ENCODE measurements around the gene CACNA1S. TPM values are rescaled to one million over a fixed set of nuclear protein-coding genes. Genes with fewer than 3 reads are reported as not detected.

CACNA1S gene
- total RNA-seq, 2 experiments from 2014 or later = not detected

GRCh38 chr1:201119206-201120197 is 7.3 kb upstream of the CACNA1S start:
- CTCF ChIA-PET = interaction anchor here (0.8 to 1.9 kb wide), 14 partner anchors 14 to 148 kb away, joined by 3 to 6 read pairs (median 4); partner anchors contain the start of gene TMEM9
- Histone ChIP-seq H3K4me1 (ENCODE audit: insufficient read depth, low read length) (peaks cover 14% of the 10 kb centered on the region), H3K36me3 (ENCODE audit: insufficient read depth, low read length) (no peaks in the 10 kb centered on the region), H3K27ac (ENCODE audit: low read depth in 1 of 2, low read length in 2 of 2) (no peak overlapping the region), H3K27me3 (ENCODE audit: control insufficient read depth in 1 of 2, insufficient read depth in 2 of 2, low read length in 2 of 2) (peaks cover 3 to 7% of the 10 kb centered on the region in 2 experiments), H3K4me3 (ENCODE audit: low read length) (no peak overlapping the region), H3K9me3 (ENCODE audit: control insufficient read depth in 1 of 2, insufficient read depth in 1 of 2, low read length in 2 of 2) (no peaks in the 10 kb centered on the region)
- DNase-seq (peak in 13 of 14 experiments; percentile 22 to 74 (median 42)), ATAC-seq (ENCODE audit: poor library complexity) (peak; percentile 50)
- Mint-ChIP-seq H3K9me3 (no peaks in the 10 kb centered on the region), H3K27me3 (peaks cover 9% of the 10 kb centered on the region), H3K27ac (no peak overlapping the region), H3K4me1 (ENCODE audit: low read depth) (peaks cover 29% of the 10 kb centered on the region), H3K36me3 (ENCODE audit: low read depth) (no peaks in the 10 kb centered on the region), H3K4me3 (no peak overlapping the region)
- TF ChIP-seq CTCF (IDR thresholded peaks at IDR 0.05) = peak; percentile 47
- POLR2A ChIA-PET = interaction anchor here (0.6 to 1.1 kb wide), 2 partner anchors 34 to 104 kb away, joined by 3 read pairs; partner anchors contain the start of gene TMEM9
- intact Hi-C loops (cut with DNase I, micrococcal nuclease) = loop anchor here (2.0 to 10.0 kb wide), 3 partner anchors 31 to 452 kb away; partner anchors contain the start of genes DDX59 (in 1 of the 2) and KIF21B (in 1 of the 2)

- Mint-ChIP-seq H3K9me3 (no peaks in the 10 kb centered on the region), H3K4me3 (peak overlapping the region; percentile 74), H3K27me3 (no peaks in the 10 kb centered on the region), H3K4me1 (ENCODE audit: low read depth) (peaks cover 40% of the 10 kb centered on the region), H3K27ac (no peak overlapping the region), H3K36me3 (ENCODE audit: low read depth) (no peaks in the 10 kb centered on the region)
- TF ChIP-seq CTCF (IDR thresholded peaks at IDR 0.05) = no peak
- no peaks in the 10 kb centered on the region for H3K27me3 ChIP-seq (ENCODE audit: control insufficient read depth in 1 of 2, insufficient read depth in 2 of 2, low read length in 2 of 2)
- CTCF ChIA-PET = interaction anchor here (1.4 kb wide), 1 partner anchor 144 kb away, joined by 4 read pairs; no protein-coding TSS in a partner anchor
- POLR2A ChIA-PET = interaction anchor here (0.9 kb wide), 1 partner anchor 38 kb away, joined by 4 read pairs; the partner anchor contains the start of gene TMEM9
- DNase-seq (no peak), ATAC-seq (ENCODE audit: poor library complexity) (no peak)
- no peaks in the 10 kb centered on the region for H3K36me3 ChIP-seq (ENCODE audit: insufficient read depth, low read length)
- no peak overlapping the region for H3K4me3 ChIP-seq (ENCODE audit: low read length)
- peaks cover 22% of the 10 kb centered on the region for H3K4me1 ChIP-seq (ENCODE audit: insufficient read depth, low read length)
- no peaks in the 10 kb centered on the region for H3K9me3 ChIP-seq (ENCODE audit: control insufficient read depth in 1 of 2, insufficient read depth in 1 of 2, low read length in 2 of 2)
- no peak overlapping the region for H3K27ac ChIP-seq (ENCODE audit: low read depth in 1 of 2, low read length in 2 of 2)
- intact Hi-C loops (cut with DNase I, micrococcal nuclease) = loop anchor here (5.0 to 10.0 kb wide), 2 partner anchors 91 to 449 kb away; partner anchors contain the start of genes DDX59 (in 1 of the 2) and KIF21B (in 1 of the 2)
Measured at GRCh38 chr1:201116091-201116490, 3.9 kb upstream of the CACNA1S start.

- Histone ChIP-seq H3K36me3 (ENCODE audit: insufficient read depth, low read length) (no peaks in the 10 kb centered on the region), H3K4me3 (ENCODE audit: low read length) (peak overlapping the region; percentile 84), H3K4me1 (ENCODE audit: insufficient read depth, low read length) (peaks cover 22% of the 10 kb centered on the region), H3K27me3 (ENCODE audit: control insufficient read depth in 1 of 2, insufficient read depth in 2 of 2, low read length in 2 of 2) (no peaks in the 10 kb centered on the region), H3K27ac (ENCODE audit: low read depth in 1 of 2, low read length in 2 of 2) (no peak overlapping the region), H3K9me3 (ENCODE audit: control insufficient read depth in 1 of 2, insufficient read depth in 1 of 2, low read length in 2 of 2) (no peaks in the 10 kb centered on the region)
- no peaks in the 10 kb centered on the region for H3K36me3 Mint-ChIP-seq (ENCODE audit: low read depth)
- no peaks in the 10 kb centered on the region for H3K9me3 Mint-ChIP-seq
- H3K4me3 Mint-ChIP-seq = peak overlapping the region; percentile 74
- no peak for ATAC-seq (ENCODE audit: poor library complexity)
- DNase-seq = peak in 1 of 14 experiments; percentile 34
- intact Hi-C loops (cut with DNase I, micrococcal nuclease) = loop anchor here (2.0 to 10.0 kb wide), 3 partner anchors 91 to 448 kb away; partner anchors contain the start of genes DDX59 (in 1 of the 2) and KIF21B (in 1 of the 2)
- ChIA-PET POLR2A (interaction anchor here (1.4 to 2.1 kb wide), 2 partner anchors 37 to 96 kb away, joined by 3 to 8 read pairs; no protein-coding TSS in a partner anchor), CTCF (interaction anchor here (1.4 to 3.1 kb wide), 4 partner anchors 29 to 143 kb away, joined by 5 to 13 read pairs (median 6); no protein-coding TSS in a partner anchor)
- TF ChIP-seq CTCF (IDR thresholded peaks at IDR 0.05) = no peak
- H3K4me1 Mint-ChIP-seq (ENCODE audit: low read depth) = peaks cover 40% of the 10 kb centered on the region
- no peak overlapping the region for H3K27ac Mint-ChIP-seq
- no peaks in the 10 kb centered on the region for H3K27me3 Mint-ChIP-seq
Measured at GRCh38 chr1:201115390-201115937, 3.2 kb upstream of the CACNA1S start.
